Body of pancreas (tissue), 4 donors: ENCODE measurements around the gene TOGARAM2.

Experiments
- CTCF ChIP-seq, 7 experiments: fragments of 450-650 bp in 4 of 7; fragments of 200-600 bp in 3 of 7; sonication (generic) in 3 of 7; IDR thresholded peaks; one replicate each; pipeline ENCODE4 v1.5.1; 2016 to 2019; ENCODE audit warnings: antibody characterized with exemption in 7 of 7
- POLR2A ChIP-seq, 3 donors: fragments of 450-650 bp; IDR thresholded peaks; one replicate each; pipeline ENCODE4 v1.6.1; 2016; ENCODE audit warnings: antibody characterized with exemption in 3 of 3, mild to moderate bottlenecking in 2 of 3

- TF ChIP-seq CTCF (IDR thresholded peaks at IDR 0.05) = no peak
- TF ChIP-seq POLR2A (IDR thresholded peaks at IDR 0.05) = no peak
Observed at GRCh38 chr2:28974252-28974651, 6.8 kb upstream of the TOGARAM2 start.
